ENCODE measurements around the gene TNFRSF6B. TPM values are rescaled to one million over a fixed set of nuclear protein-coding genes. Genes with fewer than 3 reads are reported as not detected.

The TNFRSF6B gene
- polyA plus RNA-seq, 1 of the 3 experiments (the other 2 are of a cell fraction), result 9.4 TPM

DNA sequence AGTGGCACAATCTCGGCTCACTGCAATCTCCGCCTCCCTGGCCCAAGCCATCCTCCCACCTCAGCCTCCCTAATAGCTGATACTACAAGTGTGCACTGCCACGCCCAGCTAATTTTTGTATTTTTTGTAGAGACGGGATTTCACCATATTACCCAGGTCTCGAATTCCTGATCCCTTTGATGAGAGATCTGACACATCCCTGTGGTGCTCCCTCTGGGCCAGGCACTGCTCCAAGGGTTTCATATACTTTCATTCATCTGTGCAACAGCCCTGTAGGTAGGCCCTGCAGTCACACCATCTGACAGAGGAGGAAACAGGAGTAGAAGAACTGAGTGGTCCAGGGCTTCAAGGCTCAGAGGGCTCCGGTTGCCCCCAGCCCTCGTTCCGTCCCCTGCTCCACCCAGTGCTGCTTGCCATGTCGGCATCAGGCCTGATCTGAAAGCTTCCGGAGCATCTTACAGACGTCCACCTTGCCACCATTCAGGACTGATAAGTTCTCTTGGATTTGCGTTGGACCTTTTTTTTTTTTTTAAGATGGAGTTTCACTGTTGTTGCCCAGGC is 14.7 kb downstream of the TNFRSF6B start:
- Histone ChIP-seq H3K27ac (ENCODE audit: low read depth in 2 of 2, low read length in 1 of 2) (no peak overlapping the region), H2AFZ (ENCODE audit: low read depth) (no peak overlapping the region), H3K4me1 (ENCODE audit: control insufficient read depth in 1 of 2, insufficient read depth in 2 of 2, low read depth in 1 of 2, low read length in 1 of 2) (peaks cover 0 to 19% of the 10 kb centered on the region in 2 experiments; a peak in 1 of 4 replicates), H3K27me3 (ENCODE audit: insufficient read depth) (no peaks in the 10 kb centered on the region), H3K4me2 (no peak overlapping the region), H3K4me3 (ENCODE audit: low read depth in 2 of 2, low read length in 1 of 2) (no peak overlapping the region), H3K9ac (no peak overlapping the region), H3K9me2 (no peaks in the 10 kb centered on the region), H3K9me3 (peaks cover 7% of the 10 kb centered on the region), H3K79me2 (ENCODE audit: insufficient read depth) (peaks cover 99% of the 10 kb centered on the region), H3K36me3 (replicated peaks in 1 of 2; ENCODE audit: control insufficient read depth in 1 of 2, insufficient read depth in 2 of 2, low read length in 1 of 2) (peaks cover 22 to 65% of the 10 kb centered on the region in 2 experiments), H3F3A (replicated peaks; ENCODE audit: insufficient read depth) (peaks cover 4% of the 10 kb centered on the region), H4K20me1 (ENCODE audit: insufficient read depth) (0 out of 2 replicates have a peak, but pooled peaks cover 3% of the 10 kb centered on the region)
- 89% methylated on average over 9 of the region's 12 CpGs for WGBS (ENCODE audit: low lambda C conversion rate)
- ChIA-PET POLR2A (no interaction called here), CTCF (no interaction called here)
- no peak for DNase-seq
- TF ChIP-seq ELF1 (IDR thresholded peaks at IDR 0.05) (no peak), GATA2 (CRISPR knock-in tag; IDR thresholded peaks at IDR 0.05) (no peak), NRF1 (IDR thresholded peaks at IDR 0.05; ENCODE audit: low read depth, low read length) (no peak), RAD21 (IDR thresholded peaks at IDR 0.05; ENCODE audit: low read length) (no peak), FOXJ3 (CRISPR knock-in tag; IDR thresholded peaks at IDR 0.05) (no peak), CHD2 (IDR thresholded peaks at IDR 0.05; ENCODE audit: low read length, partially characterized antibody) (no peak), POLR2AphosphoS5 (IDR thresholded peaks at IDR 0.05; ENCODE audit: low read depth, low read length) (no peak), JUND (IDR thresholded peaks at IDR 0.05) (no peak), EZH2phosphoT487 (IDR thresholded peaks at IDR 0.05; ENCODE audit: borderline replicate concordance, low read depth) (no peak)
- TF ChIP-seq, protein P1, sequence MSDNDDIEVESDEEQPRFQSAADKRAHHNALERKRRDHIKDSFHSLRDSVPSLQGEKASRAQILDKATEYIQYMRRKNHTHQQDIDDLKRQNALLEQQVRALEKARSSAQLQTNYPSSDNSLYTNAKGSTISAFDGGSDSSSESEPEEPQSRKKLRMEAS (IDR thresholded peaks at IDR 0.05; ENCODE audit: low read depth), result no peak

DNA sequence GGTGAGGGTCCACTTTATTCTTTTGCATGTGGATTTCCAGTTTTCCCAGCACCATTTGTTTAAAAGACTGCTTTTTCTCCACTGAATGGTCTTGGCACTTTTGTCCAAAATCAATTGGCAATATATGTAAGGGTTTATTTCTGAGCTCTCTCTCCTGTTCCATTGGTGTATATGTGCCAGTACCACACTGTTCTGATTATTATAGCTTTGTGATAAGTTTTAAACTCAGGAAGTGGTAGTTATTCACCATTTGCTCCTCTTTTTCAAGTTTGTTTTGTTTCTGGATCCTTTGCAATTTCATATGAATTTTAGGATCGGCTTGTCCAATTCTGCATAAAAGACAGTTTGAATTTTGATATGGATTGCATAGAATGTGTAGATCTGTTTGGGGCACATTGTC is 15.7 kb downstream of the TNFRSF6B start:
- Histone ChIP-seq H3F3A (replicated peaks; ENCODE audit: insufficient read depth) (peaks cover 4% of the 10 kb centered on the region), H3K9me3 (peaks cover 7% of the 10 kb centered on the region), H3K27ac (ENCODE audit: low read depth in 2 of 2, low read length in 1 of 2) (no peak overlapping the region), H3K9me2 (no peaks in the 10 kb centered on the region), H3K79me2 (ENCODE audit: insufficient read depth) (peaks cover 99% of the 10 kb centered on the region), H3K4me2 (no peak overlapping the region), H3K9ac (no peak overlapping the region), H2AFZ (ENCODE audit: low read depth) (no peak overlapping the region), H3K4me1 (ENCODE audit: control insufficient read depth in 1 of 2, insufficient read depth in 2 of 2, low read depth in 1 of 2, low read length in 1 of 2) (peaks cover 0 to 9% of the 10 kb centered on the region in 2 experiments; a peak in 1 of 4 replicates), H3K4me3 (ENCODE audit: low read depth in 2 of 2, low read length in 1 of 2) (no peak overlapping the region), H3K36me3 (replicated peaks in 1 of 2; ENCODE audit: control insufficient read depth in 1 of 2, insufficient read depth in 2 of 2, low read length in 1 of 2) (peaks cover 21 to 69% of the 10 kb centered on the region in 2 experiments), H4K20me1 (ENCODE audit: insufficient read depth) (0 out of 2 replicates have a peak, but pooled peaks cover 3% of the 10 kb centered on the region), H3K27me3 (ENCODE audit: insufficient read depth) (no peaks in the 10 kb centered on the region)
- TF ChIP-seq, protein P2, sequence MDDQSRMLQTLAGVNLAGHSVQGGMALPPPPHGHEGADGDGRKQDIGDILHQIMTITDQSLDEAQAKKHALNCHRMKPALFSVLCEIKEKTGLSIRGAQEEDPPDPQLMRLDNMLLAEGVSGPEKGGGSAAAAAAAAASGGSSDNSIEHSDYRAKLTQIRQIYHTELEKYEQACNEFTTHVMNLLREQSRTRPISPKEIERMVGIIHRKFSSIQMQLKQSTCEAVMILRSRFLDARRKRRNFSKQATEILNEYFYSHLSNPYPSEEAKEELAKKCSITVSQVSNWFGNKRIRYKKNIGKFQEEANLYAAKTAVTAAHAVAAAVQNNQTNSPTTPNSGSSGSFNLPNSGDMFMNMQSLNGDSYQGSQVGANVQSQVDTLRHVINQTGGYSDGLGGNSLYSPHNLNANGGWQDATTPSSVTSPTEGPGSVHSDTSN (IDR thresholded peaks at IDR 0.05), result no peak
- TF ChIP-seq FOSL2 (IDR thresholded peaks at IDR 0.05; ENCODE audit: borderline replicate concordance, low read depth) (no peak), RXRA (IDR thresholded peaks at IDR 0.05; ENCODE audit: borderline replicate concordance, low read depth) (no peak), GATA2 (CRISPR knock-in tag; IDR thresholded peaks at IDR 0.05) (no peak), SIN3A (IDR thresholded peaks at IDR 0.05; ENCODE audit: borderline replicate concordance, low read depth, low read length) (no peak), RCOR1 (IDR thresholded peaks at IDR 0.05; ENCODE audit: low read length) (no peak), CHD2 (IDR thresholded peaks at IDR 0.05; ENCODE audit: low read length, partially characterized antibody) (no peak), JUND (IDR thresholded peaks at IDR 0.05) (no peak), POLR2AphosphoS5 (IDR thresholded peaks at IDR 0.05; ENCODE audit: low read depth, low read length) (no peak), EZH2phosphoT487 (IDR thresholded peaks at IDR 0.05; ENCODE audit: borderline replicate concordance, low read depth) (no peak)
- TF ChIP-seq, protein P3, sequence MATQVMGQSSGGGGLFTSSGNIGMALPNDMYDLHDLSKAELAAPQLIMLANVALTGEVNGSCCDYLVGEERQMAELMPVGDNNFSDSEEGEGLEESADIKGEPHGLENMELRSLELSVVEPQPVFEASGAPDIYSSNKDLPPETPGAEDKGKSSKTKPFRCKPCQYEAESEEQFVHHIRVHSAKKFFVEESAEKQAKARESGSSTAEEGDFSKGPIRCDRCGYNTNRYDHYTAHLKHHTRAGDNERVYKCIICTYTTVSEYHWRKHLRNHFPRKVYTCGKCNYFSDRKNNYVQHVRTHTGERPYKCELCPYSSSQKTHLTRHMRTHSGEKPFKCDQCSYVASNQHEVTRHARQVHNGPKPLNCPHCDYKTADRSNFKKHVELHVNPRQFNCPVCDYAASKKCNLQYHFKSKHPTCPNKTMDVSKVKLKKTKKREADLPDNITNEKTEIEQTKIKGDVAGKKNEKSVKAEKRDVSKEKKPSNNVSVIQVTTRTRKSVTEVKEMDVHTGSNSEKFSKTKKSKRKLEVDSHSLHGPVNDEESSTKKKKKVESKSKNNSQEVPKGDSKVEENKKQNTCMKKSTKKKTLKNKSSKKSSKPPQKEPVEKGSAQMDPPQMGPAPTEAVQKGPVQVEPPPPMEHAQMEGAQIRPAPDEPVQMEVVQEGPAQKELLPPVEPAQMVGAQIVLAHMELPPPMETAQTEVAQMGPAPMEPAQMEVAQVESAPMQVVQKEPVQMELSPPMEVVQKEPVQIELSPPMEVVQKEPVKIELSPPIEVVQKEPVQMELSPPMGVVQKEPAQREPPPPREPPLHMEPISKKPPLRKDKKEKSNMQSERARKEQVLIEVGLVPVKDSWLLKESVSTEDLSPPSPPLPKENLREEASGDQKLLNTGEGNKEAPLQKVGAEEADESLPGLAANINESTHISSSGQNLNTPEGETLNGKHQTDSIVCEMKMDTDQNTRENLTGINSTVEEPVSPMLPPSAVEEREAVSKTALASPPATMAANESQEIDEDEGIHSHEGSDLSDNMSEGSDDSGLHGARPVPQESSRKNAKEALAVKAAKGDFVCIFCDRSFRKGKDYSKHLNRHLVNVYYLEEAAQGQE (IDR thresholded peaks at IDR 0.05; ENCODE audit: low read depth, low read length), result no peak
- ChIA-PET POLR2A (no interaction called here), CTCF (interaction anchor here (1.1 to 1.4 kb wide), 2 partner anchors 174 to 261 kb away, joined by 3 to 5 read pairs; no protein-coding TSS in a partner anchor)
- no peak for DNase-seq
- 88% methylated on average over 1 of the region's 1 CpG for WGBS (ENCODE audit: low lambda C conversion rate)

All from SK-N-SH (cell line).